GM23338 (cell line): ENCODE data around the gene ING3. TPM values are rescaled to one million over a fixed set of nuclear protein-coding genes. Genes with fewer than 3 reads are reported as not detected.

ENCODE experiments used
- CTCF ChIP-seq, 2 experiments: fragments of 200-600 bp in 1 of 2; sonication (generic) in 1 of 2; conservative IDR thresholded peaks; 2 replicates each; pipeline versions ENCODE4 v1.5.1 to v1.6.1; 2016 to 2017; ENCODE audit warnings: antibody characterized with exemption in 2 of 2, low read depth in 2 of 2, mild to moderate bottlenecking in 2 of 2, moderate library complexity in 1 of 2
- JUNB ChIP-seq: IDR thresholded peaks from one replicate; pipeline ENCODE4 v1.6.1; 2016; ENCODE audit warnings: antibody characterized with exemption; ENCODE audit not compliant: unreplicated experiment
- NANOG ChIP-seq: IDR thresholded peaks from 2 replicates; pipeline ENCODE4 v1.6.1; 2016; ENCODE audit warnings: antibody characterized with exemption, borderline replicate concordance
- POLR2AphosphoS5 ChIP-seq: IDR thresholded peaks from 2 replicates; pipeline ENCODE4 v1.6.1; 2016; ENCODE audit warnings: antibody characterized with exemption, low read depth
- REST ChIP-seq: IDR thresholded peaks from one replicate; pipeline ENCODE4 v1.6.1; 2018; ENCODE audit warnings: antibody characterized with exemption; ENCODE audit not compliant: unreplicated experiment
- STAT1 ChIP-seq: IDR thresholded peaks from one replicate; pipeline ENCODE4 v1.6.1; 2016; ENCODE audit warnings: antibody characterized with exemption; ENCODE audit not compliant: unreplicated experiment
- ZNF114 ChIP-seq: fragments of 250-450 bp; sonication (Bioruptor Pico); IDR thresholded peaks from 2 replicates; pipeline ENCODE4 v1.5.0; 2020; ENCODE audit warnings: mild to moderate bottlenecking, moderate library complexity
- ZNF331 ChIP-seq: fragments of 250-450 bp; sonication (Bioruptor Pico); IDR thresholded peaks from 2 replicates; pipeline ENCODE4 v1.5.0; 2020; ENCODE audit warnings: low read depth, mild to moderate bottlenecking, moderate library complexity
- polyA plus RNA-seq: library from polyadenylated mRNA; unstranded; fragments of >200 nt; fragmentation: Nextera tagmentation; extraction: Ambion mirVana; gene quantifications from 2 replicates; pipeline ENCODE4 v1.2.1, GENCODE V29; 2016
- total RNA-seq: library from RNA; depleted of rRNA; stranded (reverse); fragments of >200 nt; shearing (Covaris generic); gene quantifications from 2 replicates; pipeline ENCODE4 v1.2.3, GENCODE V29; 2014
- TF ChIP-seq, protein P1 (sequence below): fragments of 250-450 bp; sonication (Bioruptor Pico); IDR thresholded peaks from 2 replicates; pipeline ENCODE4 v1.5.0; 2020; ENCODE audit warnings: mild to moderate bottlenecking, moderate library complexity
- TF ChIP-seq, protein P2 (sequence below): IDR thresholded peaks from 2 replicates; pipeline ENCODE4 v1.6.1; 2016; ENCODE audit warnings: antibody characterized with exemption

ING3 gene
- total and polyA plus RNA-seq, 2 experiments from 2014 or later, result 17.8 to 26.2 TPM

DNA sequence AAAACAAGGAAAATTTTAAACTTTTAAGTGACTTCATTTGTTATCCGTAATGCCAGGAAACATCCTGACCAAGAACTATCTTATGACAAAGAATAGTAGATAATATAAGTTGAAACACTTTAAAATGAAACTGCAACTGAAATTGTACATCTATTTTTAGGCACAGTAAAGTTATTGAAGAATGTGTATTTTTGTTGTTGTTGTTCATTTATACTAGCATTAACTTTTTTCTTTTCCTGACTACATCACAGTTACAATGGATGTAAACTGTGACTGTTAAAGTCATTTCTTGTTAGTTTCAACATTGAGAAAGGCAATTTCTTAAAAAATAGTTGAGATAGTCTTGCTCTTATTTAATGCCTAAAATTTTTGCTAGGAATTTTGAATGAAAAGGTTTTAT, 40.6 kb downstream of the ING3 start (continued):
- TF ChIP-seq, protein P1, sequence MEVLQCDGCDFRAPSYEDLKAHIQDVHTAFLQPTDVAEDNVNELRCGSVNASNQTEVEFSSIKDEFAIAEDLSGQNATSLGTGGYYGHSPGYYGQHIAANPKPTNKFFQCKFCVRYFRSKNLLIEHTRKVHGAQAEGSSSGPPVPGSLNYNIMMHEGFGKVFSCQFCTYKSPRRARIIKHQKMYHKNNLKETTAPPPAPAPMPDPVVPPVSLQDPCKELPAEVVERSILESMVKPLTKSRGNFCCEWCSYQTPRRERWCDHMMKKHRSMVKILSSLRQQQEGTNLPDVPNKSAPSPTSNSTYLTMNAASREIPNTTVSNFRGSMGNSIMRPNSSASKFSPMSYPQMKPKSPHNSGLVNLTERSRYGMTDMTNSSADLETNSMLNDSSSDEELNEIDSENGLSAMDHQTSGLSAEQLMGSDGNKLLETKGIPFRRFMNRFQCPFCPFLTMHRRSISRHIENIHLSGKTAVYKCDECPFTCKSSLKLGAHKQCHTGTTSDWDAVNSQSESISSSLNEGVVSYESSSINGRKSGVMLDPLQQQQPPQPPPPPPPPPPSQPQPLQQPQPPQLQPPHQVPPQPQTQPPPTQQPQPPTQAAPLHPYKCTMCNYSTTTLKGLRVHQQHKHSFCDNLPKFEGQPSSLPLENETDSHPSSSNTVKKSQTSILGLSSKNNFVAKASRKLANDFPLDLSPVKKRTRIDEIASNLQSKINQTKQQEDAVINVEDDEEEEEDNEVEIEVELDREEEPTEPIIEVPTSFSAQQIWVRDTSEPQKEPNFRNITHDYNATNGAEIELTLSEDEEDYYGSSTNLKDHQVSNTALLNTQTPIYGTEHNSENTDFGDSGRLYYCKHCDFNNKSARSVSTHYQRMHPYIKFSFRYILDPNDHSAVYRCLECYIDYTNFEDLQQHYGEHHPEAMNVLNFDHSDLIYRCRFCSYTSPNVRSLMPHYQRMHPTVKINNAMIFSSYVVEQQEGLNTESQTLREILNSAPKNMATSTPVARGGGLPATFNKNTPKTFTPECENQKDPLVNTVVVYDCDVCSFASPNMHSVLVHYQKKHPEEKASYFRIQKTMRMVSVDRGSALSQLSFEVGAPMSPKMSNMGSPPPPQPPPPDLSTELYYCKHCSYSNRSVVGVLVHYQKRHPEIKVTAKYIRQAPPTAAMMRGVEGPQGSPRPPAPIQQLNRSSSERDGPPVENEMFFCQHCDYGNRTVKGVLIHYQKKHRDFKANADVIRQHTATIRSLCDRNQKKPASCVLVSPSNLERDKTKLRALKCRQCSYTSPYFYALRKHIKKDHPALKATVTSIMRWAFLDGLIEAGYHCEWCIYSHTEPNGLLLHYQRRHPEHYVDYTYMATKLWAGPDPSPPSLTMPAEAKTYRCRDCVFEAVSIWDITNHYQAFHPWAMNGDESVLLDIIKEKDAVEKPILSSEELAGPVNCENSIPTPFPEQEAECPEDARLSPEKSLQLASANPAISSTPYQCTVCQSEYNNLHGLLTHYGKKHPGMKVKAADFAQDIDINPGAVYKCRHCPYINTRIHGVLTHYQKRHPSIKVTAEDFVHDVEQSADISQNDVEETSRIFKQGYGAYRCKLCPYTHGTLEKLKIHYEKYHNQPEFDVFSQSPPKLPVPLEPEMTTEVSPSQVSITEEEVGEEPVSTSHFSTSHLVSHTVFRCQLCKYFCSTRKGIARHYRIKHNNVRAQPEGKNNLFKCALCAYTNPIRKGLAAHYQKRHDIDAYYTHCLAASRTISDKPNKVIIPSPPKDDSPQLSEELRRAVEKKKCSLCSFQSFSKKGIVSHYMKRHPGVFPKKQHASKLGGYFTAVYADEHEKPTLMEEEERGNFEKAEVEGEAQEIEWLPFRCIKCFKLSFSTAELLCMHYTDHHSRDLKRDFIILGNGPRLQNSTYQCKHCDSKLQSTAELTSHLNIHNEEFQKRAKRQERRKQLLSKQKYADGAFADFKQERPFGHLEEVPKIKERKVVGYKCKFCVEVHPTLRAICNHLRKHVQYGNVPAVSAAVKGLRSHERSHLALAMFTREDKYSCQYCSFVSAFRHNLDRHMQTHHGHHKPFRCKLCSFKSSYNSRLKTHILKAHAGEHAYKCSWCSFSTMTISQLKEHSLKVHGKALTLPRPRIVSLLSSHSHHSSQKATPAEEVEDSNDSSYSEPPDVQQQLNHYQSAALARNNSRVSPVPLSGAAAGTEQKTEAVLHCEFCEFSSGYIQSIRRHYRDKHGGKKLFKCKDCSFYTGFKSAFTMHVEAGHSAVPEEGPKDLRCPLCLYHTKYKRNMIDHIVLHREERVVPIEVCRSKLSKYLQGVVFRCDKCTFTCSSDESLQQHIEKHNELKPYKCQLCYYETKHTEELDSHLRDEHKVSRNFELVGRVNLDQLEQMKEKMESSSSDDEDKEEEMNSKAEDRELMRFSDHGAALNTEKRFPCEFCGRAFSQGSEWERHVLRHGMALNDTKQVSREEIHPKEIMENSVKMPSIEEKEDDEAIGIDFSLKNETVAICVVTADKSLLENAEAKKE (CRISPR knock-in tag), result no peak
- TF ChIP-seq CTCF (conservative IDR thresholded peaks at IDR 0.05; ENCODE audit: low read depth in 2 of 2) (no peak), NANOG (no peak), REST (no peak), STAT1 (no peak), ZNF331 (CRISPR knock-in tag) (no peak), JUNB (no peak), POLR2AphosphoS5 (no peak), ZNF114 (CRISPR knock-in tag) (no peak)
- TF ChIP-seq, protein P2, sequence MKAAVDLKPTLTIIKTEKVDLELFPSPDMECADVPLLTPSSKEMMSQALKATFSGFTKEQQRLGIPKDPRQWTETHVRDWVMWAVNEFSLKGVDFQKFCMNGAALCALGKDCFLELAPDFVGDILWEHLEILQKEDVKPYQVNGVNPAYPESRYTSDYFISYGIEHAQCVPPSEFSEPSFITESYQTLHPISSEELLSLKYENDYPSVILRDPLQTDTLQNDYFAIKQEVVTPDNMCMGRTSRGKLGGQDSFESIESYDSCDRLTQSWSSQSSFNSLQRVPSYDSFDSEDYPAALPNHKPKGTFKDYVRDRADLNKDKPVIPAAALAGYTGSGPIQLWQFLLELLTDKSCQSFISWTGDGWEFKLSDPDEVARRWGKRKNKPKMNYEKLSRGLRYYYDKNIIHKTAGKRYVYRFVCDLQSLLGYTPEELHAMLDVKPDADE, result no peak
